ENCODE data around the gene CREB3L4.

The CREB3L4 gene

GRCh38 chr1:153967107-153967999 is at the start of gene CREB3L4:
CREB3L4 (plus strand) TSS chr1:153967902; CDS start chr1:153968526, 624 bp downstream.
- DNase-seq (ENCODE audit: extremely low read depth in 1 of 2, low read depth in 1 of 2): peak; percentile 69 to 77

GRCh38 chr1:153919876-153920852 is 47.5 kb upstream of the CREB3L4 start:
- no peak for DNase-seq (ENCODE audit: extremely low read depth in 1 of 2, low read depth in 1 of 2)

GRCh38 chr1:153921080-153921802 is 46.5 kb upstream of the CREB3L4 start:
- DNase-seq (ENCODE audit: extremely low read depth in 1 of 2, low read depth in 1 of 2): no peak

GRCh38 chr1:153921803-153922075 is 46.0 kb upstream of the CREB3L4 start:
- no peak for DNase-seq (ENCODE audit: extremely low read depth in 1 of 2, low read depth in 1 of 2)

GRCh38 chr1:153922076-153922971 is 45.4 kb upstream of the CREB3L4 start:
- peak; percentile 26 to 63 for DNase-seq (ENCODE audit: extremely low read depth in 1 of 2, low read depth in 1 of 2)

- DNase-seq (ENCODE audit: extremely low read depth in 1 of 2, low read depth in 1 of 2): peak; percentile 95 to 99
Observed at GRCh38 chr1:153922972-153923925, 44.5 kb upstream of the CREB3L4 start, which contains the start of gene GATAD2B. GATAD2B (minus strand) TSS chr1:153922972; CDS start chr1:153828347, 94,625 bp downstream.

GRCh38 chr1:153926405-153926804 is 41.3 kb upstream of the CREB3L4 start:
- no peak for DNase-seq (ENCODE audit: extremely low read depth in 1 of 2, low read depth in 1 of 2)

- no peak for DNase-seq (ENCODE audit: extremely low read depth in 1 of 2, low read depth in 1 of 2)
Observed at GRCh38 chr1:153928245-153928644, 39.5 kb upstream of the CREB3L4 start.

- DNase-seq (ENCODE audit: extremely low read depth in 1 of 2, low read depth in 1 of 2): no peak
Observed at GRCh38 chr1:153928791-153929341, 38.8 kb upstream of the CREB3L4 start.

GRCh38 chr1:153929426-153929825 is 38.3 kb upstream of the CREB3L4 start:
- DNase-seq (ENCODE audit: extremely low read depth in 1 of 2, low read depth in 1 of 2): no peak

- no peak for DNase-seq (ENCODE audit: extremely low read depth in 1 of 2, low read depth in 1 of 2)
Observed at GRCh38 chr1:153929981-153930948, 37.4 kb upstream of the CREB3L4 start.

GRCh38 chr1:153932156-153933131 is 35.3 kb upstream of the CREB3L4 start:
- no peak for DNase-seq (ENCODE audit: extremely low read depth in 1 of 2, low read depth in 1 of 2)

- no peak for DNase-seq (ENCODE audit: extremely low read depth in 1 of 2, low read depth in 1 of 2)
Observed at GRCh38 chr1:153933430-153933829, 34.3 kb upstream of the CREB3L4 start.

- DNase-seq (ENCODE audit: extremely low read depth in 1 of 2, low read depth in 1 of 2): no peak
Observed at GRCh38 chr1:153933955-153934354, 33.7 kb upstream of the CREB3L4 start.

- no peak for DNase-seq (ENCODE audit: extremely low read depth in 1 of 2, low read depth in 1 of 2)
Observed at GRCh38 chr1:153934746-153935145, 33.0 kb upstream of the CREB3L4 start.
